ENCODE data around the gene MRI1.

DNA sequence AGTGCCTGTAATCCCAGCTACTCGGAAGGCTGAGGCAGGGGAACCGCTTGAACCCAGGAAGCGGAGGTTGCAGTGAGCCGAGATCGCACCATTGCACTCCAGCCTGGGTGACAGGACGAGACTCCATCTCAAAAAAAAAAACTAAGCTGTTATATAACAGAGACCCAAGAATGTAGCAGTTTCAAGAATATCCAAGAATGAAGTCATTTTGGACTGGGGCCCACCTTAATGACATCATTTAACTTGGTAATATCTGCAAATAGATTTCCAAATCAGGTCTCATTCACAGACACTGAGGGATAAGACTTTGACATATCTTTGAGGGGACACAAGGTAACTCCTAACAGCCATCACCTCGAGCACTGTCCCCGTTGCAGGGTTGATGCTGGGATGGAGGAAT lies 36.5 kb upstream of the MRI1 start:
- TF ChIP-seq, protein P1, sequence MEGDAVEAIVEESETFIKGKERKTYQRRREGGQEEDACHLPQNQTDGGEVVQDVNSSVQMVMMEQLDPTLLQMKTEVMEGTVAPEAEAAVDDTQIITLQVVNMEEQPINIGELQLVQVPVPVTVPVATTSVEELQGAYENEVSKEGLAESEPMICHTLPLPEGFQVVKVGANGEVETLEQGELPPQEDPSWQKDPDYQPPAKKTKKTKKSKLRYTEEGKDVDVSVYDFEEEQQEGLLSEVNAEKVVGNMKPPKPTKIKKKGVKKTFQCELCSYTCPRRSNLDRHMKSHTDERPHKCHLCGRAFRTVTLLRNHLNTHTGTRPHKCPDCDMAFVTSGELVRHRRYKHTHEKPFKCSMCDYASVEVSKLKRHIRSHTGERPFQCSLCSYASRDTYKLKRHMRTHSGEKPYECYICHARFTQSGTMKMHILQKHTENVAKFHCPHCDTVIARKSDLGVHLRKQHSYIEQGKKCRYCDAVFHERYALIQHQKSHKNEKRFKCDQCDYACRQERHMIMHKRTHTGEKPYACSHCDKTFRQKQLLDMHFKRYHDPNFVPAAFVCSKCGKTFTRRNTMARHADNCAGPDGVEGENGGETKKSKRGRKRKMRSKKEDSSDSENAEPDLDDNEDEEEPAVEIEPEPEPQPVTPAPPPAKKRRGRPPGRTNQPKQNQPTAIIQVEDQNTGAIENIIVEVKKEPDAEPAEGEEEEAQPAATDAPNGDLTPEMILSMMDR (IDR thresholded peaks at IDR 0.05): no peak
- TF ChIP-seq POLR2A (IDR thresholded peaks at IDR 0.05) (no peak), EP300 (IDR thresholded peaks at IDR 0.05; ENCODE audit: low read depth) (no peak)

Data from transverse colon (tissue), 3 donors.